ENCODE data around the gene SLC4A11. TPM values are rescaled to one million over a fixed set of nuclear protein-coding genes. Genes with fewer than 3 reads are reported as not detected.

The SLC4A11 gene
- polyA plus RNA-seq, 2 of the 4 experiments (the other 2 are of a cell fraction): 2.0 to 10.7 TPM

DNA sequence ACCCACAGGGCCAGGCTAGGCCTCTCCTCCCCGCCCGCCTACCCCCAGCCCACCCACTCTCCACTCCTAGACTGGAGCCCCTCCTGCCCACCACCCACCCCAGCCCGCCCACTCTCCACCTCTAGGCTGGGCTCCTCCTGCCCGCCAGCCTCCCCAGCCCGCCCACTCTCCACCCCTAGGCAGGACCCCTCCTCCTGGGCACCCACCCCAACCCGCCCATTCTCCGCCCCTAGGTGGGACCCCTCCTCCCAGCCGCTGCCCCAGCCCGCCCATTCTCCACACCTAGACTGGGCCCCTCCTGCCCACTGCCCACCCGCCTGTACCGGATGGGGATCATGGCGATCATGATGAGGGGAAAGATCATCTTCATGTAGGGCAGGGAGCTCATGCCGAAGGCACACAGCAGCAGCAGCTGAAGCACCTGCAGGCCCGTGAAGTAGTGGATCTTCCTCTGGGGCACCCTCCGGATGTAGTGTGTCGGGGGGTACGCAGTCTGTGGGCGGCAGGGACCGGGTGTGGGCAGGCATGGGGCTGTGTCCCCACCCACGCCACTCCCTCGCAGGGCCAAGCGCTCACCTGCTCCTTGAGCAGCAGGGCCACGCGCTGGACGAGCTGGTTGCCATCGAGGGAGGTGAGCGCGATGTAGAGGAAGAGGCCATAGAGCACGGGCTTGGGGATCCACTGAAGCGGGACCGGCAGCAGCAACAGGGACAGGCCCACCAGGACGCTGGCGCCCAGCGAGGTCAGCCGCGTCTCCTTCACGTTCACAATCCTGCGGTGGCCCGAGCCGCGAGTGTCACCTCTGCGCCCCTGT lies 10.8 kb downstream of the SLC4A11 start:
- 93% methylated on average over 30 of the region's 42 CpGs for WGBS (ENCODE audit: missing lambda C conversion rate)
- ATAC-seq: no peak

DNA sequence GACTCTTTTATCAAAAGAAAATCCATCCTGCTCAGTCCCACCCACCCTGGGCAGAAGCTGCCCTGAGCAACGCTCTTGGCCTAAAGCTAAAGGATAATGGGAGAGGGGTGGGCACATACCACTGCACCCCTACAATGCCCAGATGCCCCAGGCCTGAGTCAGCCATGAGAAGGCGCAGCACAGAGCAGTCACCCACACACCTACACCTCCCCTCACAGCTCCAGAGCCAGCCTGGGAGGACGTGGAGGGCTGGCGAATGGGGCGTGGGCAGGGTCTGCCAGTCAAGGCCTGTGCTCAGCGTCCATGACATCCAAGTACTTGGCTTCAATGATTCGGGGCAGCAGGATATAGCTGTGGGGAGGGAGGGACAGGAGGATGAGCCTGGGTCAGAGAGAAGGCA lies 11.5 kb downstream of the SLC4A11 start:
- 82% methylated on average over 6 of the region's 7 CpGs for WGBS (ENCODE audit: missing lambda C conversion rate)
- ChIA-PET CTCF (interaction anchor here (0.5 to 4.1 kb wide), 5 partner anchors 9 to 373 kb away, joined by 3 to 32 read pairs (median 3); no protein-coding TSS in a partner anchor), POLR2A (no interaction called here)
- Histone ChIP-seq H3K4me2 (no peak overlapping the region), H3K4me3 (no peak overlapping the region), H3K27ac (no peak overlapping the region), H3K9me3 (no peaks in the 10 kb centered on the region), H3K4me1 (peaks cover 29% of the 10 kb centered on the region)
- ATAC-seq: no peak
- no peak for DNase-seq (ENCODE audit: low read depth in 1 of 2, low spot score in 1 of 2)
- FAIRE-seq: no peak
- TF ChIP-seq, protein P1, sequence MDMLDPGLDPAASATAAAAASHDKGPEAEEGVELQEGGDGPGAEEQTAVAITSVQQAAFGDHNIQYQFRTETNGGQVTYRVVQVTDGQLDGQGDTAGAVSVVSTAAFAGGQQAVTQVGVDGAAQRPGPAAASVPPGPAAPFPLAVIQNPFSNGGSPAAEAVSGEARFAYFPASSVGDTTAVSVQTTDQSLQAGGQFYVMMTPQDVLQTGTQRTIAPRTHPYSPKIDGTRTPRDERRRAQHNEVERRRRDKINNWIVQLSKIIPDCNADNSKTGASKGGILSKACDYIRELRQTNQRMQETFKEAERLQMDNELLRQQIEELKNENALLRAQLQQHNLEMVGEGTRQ (IDR thresholded peaks at IDR 0.05): no peak
- TF ChIP-seq FOXS1 (CRISPR knock-in tag; IDR thresholded peaks at IDR 0.05) (no peak), ZFP36 (IDR thresholded peaks at IDR 0.05; ENCODE audit: borderline replicate concordance, partially characterized antibody) (no peak), REST (IDR thresholded peaks at IDR 0.05) (no peak), HOXB5 (CRISPR knock-in tag; IDR thresholded peaks at IDR 0.05) (no peak), NPAS2 (CRISPR knock-in tag; IDR thresholded peaks at IDR 0.05; ENCODE audit: borderline replicate concordance) (no peak), CHD2 (IDR thresholded peaks at IDR 0.05; ENCODE audit: low read length, partially characterized antibody) (no peak), TP53 (CRISPR knock-in tag; IDR thresholded peaks at IDR 0.05) (no peak), HEYL (CRISPR knock-in tag; IDR thresholded peaks at IDR 0.05) (no peak), BCL3 (IDR thresholded peaks at IDR 0.05) (no peak), FOSL2 (IDR thresholded peaks at IDR 0.05) (no peak), FOSL2 (CRISPR knock-in tag; IDR thresholded peaks at IDR 0.05) (no peak), ZNF302 (CRISPR knock-in tag; IDR thresholded peaks at IDR 0.05) (no peak), FOSB (CRISPR knock-in tag; IDR thresholded peaks at IDR 0.05) (no peak), NFE2L2 (conservative IDR thresholded peaks at IDR 0.05; ENCODE audit: low read length) (no peak)

More for the DNA sequence above, 10.8 kb downstream of the SLC4A11 start:
- H3K4me3 ChIP-seq: no peak overlapping the region
- CTCF ChIA-PET: interaction anchor here (0.5 to 4.1 kb wide), 6 partner anchors 10 to 374 kb away, joined by 3 to 32 read pairs (median 3); no protein-coding TSS in a partner anchor
- FAIRE-seq (no peak), DNase-seq (ENCODE audit: low read depth in 1 of 2, low spot score in 1 of 2) (no peak)
- H3K9me3 ChIP-seq: no peaks in the 10 kb centered on the region
- TF ChIP-seq, protein P2, sequence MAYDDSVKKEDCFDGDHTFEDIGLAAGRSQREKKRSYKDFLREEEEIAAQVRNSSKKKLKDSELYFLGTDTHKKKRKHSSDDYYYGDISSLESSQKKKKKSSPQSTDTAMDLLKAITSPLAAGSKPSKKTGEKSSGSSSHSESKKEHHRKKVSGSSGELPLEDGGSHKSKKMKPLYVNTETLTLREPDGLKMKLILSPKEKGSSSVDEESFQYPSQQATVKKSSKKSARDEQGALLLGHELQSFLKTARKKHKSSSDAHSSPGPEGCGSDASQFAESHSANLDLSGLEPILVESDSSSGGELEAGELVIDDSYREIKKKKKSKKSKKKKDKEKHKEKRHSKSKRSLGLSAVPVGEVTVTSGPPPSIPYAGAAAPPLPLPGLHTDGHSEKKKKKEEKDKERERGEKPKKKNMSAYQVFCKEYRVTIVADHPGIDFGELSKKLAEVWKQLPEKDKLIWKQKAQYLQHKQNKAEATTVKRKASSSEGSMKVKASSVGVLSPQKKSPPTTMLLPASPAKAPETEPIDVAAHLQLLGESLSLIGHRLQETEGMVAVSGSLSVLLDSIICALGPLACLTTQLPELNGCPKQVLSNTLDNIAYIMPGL (CRISPR knock-in tag; IDR thresholded peaks at IDR 0.05; ENCODE audit: borderline replicate concordance): no peak
- TF ChIP-seq KDM1A (IDR thresholded peaks at IDR 0.05; ENCODE audit: low read depth) (no peak), FOXS1 (CRISPR knock-in tag; IDR thresholded peaks at IDR 0.05) (no peak), NPAS2 (CRISPR knock-in tag; IDR thresholded peaks at IDR 0.05; ENCODE audit: borderline replicate concordance) (no peak), HES2 (IDR thresholded peaks at IDR 0.05) (no peak), BHLHE40 (IDR thresholded peaks at IDR 0.05; ENCODE audit: low read depth, low read length) (no peak), KDM5A (IDR thresholded peaks at IDR 0.05) (no peak), CHD2 (IDR thresholded peaks at IDR 0.05; ENCODE audit: low read length, partially characterized antibody) (no peak), ZSCAN20 (CRISPR knock-in tag; IDR thresholded peaks at IDR 0.05) (no peak), TP53 (CRISPR knock-in tag; IDR thresholded peaks at IDR 0.05) (no peak)
- TF ChIP-seq, protein P1 (IDR thresholded peaks at IDR 0.05): no peak
- TF ChIP-seq, protein P3, sequence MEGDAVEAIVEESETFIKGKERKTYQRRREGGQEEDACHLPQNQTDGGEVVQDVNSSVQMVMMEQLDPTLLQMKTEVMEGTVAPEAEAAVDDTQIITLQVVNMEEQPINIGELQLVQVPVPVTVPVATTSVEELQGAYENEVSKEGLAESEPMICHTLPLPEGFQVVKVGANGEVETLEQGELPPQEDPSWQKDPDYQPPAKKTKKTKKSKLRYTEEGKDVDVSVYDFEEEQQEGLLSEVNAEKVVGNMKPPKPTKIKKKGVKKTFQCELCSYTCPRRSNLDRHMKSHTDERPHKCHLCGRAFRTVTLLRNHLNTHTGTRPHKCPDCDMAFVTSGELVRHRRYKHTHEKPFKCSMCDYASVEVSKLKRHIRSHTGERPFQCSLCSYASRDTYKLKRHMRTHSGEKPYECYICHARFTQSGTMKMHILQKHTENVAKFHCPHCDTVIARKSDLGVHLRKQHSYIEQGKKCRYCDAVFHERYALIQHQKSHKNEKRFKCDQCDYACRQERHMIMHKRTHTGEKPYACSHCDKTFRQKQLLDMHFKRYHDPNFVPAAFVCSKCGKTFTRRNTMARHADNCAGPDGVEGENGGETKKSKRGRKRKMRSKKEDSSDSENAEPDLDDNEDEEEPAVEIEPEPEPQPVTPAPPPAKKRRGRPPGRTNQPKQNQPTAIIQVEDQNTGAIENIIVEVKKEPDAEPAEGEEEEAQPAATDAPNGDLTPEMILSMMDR (IDR thresholded peaks at IDR 0.05): no peak
- POLR2A ChIA-PET: no interaction called here
- no peak overlapping the region for H3K4me2 ChIP-seq
- H3K4me1 ChIP-seq: peaks cover 23% of the 10 kb centered on the region
- H3K27ac ChIP-seq: no peak overlapping the region
